Endothelial cell (in vitro differentiated cells): ENCODE measurements around the gene CDK14. TPM values are rescaled to one million over a fixed set of nuclear protein-coding genes. Genes with fewer than 3 reads are reported as not detected.

Experiments
- DNase-seq: peaks from one replicate; pipeline ENCODE4 v3.0.0; 2021; ENCODE audit warnings: low spot score
- H3K27ac Mint-ChIP-seq: one replicate; pipeline ENCODE4 v1.8.0; 2021; ENCODE audit warnings: mixed read lengths, inconsistent platforms; ENCODE audit not compliant: unreplicated experiment
- H3K27me3 Mint-ChIP-seq: one replicate; pipeline ENCODE4 v1.8.0; 2021; ENCODE audit warnings: mild to moderate bottlenecking, moderate library complexity, mixed read lengths, inconsistent platforms; ENCODE audit not compliant: unreplicated experiment
- H3K36me3 Mint-ChIP-seq: one replicate; pipeline ENCODE4 v1.8.0; 2021; ENCODE audit warnings: mild to moderate bottlenecking, low read depth, mixed read lengths, inconsistent platforms; ENCODE audit not compliant: unreplicated experiment
- H3K4me1 Mint-ChIP-seq: one replicate; pipeline ENCODE4 v1.8.0; 2021; ENCODE audit warnings: mild to moderate bottlenecking, mixed read lengths, inconsistent platforms; ENCODE audit not compliant: unreplicated experiment
- H3K4me3 Mint-ChIP-seq: one replicate; pipeline ENCODE4 v1.8.0; 2021; ENCODE audit warnings: mild to moderate bottlenecking, mixed read lengths, inconsistent platforms; ENCODE audit not compliant: unreplicated experiment
- H3K9me3 Mint-ChIP-seq: one replicate; pipeline ENCODE4 v1.8.0; 2021; ENCODE audit warnings: mixed read lengths, inconsistent platforms; ENCODE audit not compliant: unreplicated experiment
- total RNA-seq: library from RNA; stranded (reverse); fragmentation: NEBNext Ultra II Directional; extraction: Animal tissue kit (Norgen Biotek cat#: 25700); gene quantifications from one replicate; pipeline ENCODE4 v1.2.1, GENCODE V29; 2021; ENCODE audit not compliant: unreplicated experiment
- TF ChIP-seq, protein P1 (sequence below): fragments of 200-600 bp; sonication (generic); IDR thresholded peaks from one replicate; pipeline ENCODE4 v1.5.0; 2021; ENCODE audit warnings: antibody characterized with exemption; ENCODE audit not compliant: unreplicated experiment

The CDK14 gene
- total RNA-seq, 1 donor from 2014 or later: 30.2 TPM

DNA sequence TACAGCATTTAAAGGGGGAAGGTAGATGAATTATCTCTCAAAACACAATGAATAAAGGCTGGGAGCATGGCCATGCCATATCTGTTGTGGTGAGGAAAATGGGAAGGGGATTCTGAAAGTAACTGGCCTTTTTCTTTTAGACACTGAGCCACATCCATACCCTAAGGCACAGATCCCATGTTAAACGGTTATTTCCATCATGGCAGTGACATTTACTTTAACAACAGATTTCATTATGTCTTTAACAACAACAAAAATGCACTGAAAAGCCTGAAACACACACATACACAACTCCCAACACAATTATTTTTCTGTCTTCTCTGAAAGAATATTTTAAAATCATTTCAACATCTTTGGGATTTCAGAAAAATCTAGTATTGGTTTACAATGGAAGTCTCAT lies 492.0 kb downstream of the CDK14 start:
- H3K27me3 Mint-ChIP-seq: peaks cover 3% of the 10 kb centered on the region
- H3K9me3 Mint-ChIP-seq: no peaks in the 10 kb centered on the region
- H3K4me1 Mint-ChIP-seq: peaks cover 11% of the 10 kb centered on the region
- DNase-seq: no peak
- TF ChIP-seq, protein P1, sequence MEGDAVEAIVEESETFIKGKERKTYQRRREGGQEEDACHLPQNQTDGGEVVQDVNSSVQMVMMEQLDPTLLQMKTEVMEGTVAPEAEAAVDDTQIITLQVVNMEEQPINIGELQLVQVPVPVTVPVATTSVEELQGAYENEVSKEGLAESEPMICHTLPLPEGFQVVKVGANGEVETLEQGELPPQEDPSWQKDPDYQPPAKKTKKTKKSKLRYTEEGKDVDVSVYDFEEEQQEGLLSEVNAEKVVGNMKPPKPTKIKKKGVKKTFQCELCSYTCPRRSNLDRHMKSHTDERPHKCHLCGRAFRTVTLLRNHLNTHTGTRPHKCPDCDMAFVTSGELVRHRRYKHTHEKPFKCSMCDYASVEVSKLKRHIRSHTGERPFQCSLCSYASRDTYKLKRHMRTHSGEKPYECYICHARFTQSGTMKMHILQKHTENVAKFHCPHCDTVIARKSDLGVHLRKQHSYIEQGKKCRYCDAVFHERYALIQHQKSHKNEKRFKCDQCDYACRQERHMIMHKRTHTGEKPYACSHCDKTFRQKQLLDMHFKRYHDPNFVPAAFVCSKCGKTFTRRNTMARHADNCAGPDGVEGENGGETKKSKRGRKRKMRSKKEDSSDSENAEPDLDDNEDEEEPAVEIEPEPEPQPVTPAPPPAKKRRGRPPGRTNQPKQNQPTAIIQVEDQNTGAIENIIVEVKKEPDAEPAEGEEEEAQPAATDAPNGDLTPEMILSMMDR: no peak
- H3K36me3 Mint-ChIP-seq: no peaks in the 10 kb centered on the region
- no peak overlapping the region for H3K27ac Mint-ChIP-seq
- H3K4me3 Mint-ChIP-seq: no peak overlapping the region

DNA sequence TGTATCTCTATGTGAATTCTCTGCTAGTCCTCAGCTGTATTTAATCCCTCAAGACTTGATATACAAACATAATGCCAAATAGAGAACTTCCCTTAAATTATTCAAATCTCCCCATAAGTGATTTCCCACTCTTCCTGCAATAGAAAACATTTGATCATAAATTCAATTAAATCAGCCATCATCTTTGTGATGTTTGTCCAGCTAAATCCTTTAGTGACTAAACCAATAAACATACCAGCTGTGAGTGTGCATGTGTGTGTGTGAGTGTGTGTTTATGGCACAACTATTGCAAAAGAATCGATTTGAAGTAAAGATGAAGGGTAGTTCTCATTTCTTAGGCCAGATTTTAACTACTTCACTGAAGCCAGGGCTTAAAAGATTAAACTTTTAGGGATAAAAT lies 492.6 kb downstream of the CDK14 start:
- Mint-ChIP-seq H3K4me3 (no peak overlapping the region), H3K27me3 (peaks cover 3% of the 10 kb centered on the region), H3K4me1 (peaks cover 11% of the 10 kb centered on the region), H3K36me3 (no peaks in the 10 kb centered on the region), H3K27ac (no peak overlapping the region), H3K9me3 (no peaks in the 10 kb centered on the region)
- TF ChIP-seq, protein P1: no peak
- DNase-seq: no peak

DNA sequence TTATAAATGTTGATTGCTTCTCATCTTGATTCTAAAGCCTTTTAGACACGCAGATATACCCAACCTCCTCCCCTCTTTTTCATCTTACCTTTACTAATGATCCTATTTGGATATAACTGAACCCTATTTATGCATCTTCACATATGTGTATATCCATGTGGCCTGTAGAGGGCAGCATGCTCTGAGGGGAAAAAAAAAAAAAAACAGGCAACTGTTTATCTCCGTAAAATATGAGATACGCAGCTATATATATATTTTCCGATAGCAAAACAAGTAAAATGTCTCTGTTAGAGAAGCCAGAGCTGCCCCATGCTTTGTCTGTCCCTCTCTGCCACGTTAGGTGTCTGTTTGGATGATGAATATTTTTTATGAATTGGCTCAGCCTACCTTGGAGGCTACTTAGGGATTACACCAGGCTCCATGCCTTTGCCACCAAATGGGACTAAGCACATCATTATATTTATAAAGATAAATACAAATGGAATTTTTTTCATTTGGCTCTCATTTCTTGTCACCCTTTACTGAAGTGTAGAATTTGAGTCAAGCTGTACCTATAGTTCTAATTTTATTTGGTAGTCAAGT lies 493.4 kb downstream of the CDK14 start:
- Mint-ChIP-seq H3K9me3 (no peaks in the 10 kb centered on the region), H3K4me1 (peaks cover 10% of the 10 kb centered on the region), H3K36me3 (no peaks in the 10 kb centered on the region), H3K27ac (no peak overlapping the region), H3K27me3 (peaks cover 3% of the 10 kb centered on the region), H3K4me3 (no peak overlapping the region)
- no peak for DNase-seq
- TF ChIP-seq, protein P1: peak; percentile 85

DNA sequence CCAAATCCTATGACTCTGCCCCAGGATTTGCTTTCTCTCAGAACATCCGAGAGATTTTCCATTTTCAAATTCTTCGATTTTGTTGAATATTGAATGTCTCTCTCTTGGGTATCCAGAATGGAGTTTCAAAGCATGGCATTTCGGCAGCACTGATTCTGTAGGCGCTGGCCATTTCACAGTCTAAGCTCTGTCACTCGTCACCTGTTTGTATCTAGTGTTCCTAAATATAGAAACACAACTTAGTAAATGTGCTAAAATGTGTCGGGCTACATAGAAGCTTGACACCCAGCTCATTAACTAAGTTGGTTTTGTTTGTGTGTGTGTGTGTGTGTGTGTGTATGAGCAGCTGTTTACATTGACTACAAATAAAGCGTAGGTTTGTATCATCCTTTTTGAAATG lies 494.6 kb downstream of the CDK14 start:
- H3K4me1 Mint-ChIP-seq: peaks cover 3% of the 10 kb centered on the region
- no peak overlapping the region for H3K27ac Mint-ChIP-seq
- no peaks in the 10 kb centered on the region for H3K36me3 Mint-ChIP-seq
- H3K9me3 Mint-ChIP-seq: no peaks in the 10 kb centered on the region
- peaks cover 3% of the 10 kb centered on the region for H3K27me3 Mint-ChIP-seq
- H3K4me3 Mint-ChIP-seq: no peak overlapping the region
- TF ChIP-seq, protein P1: no peak
- no peak for DNase-seq

DNA sequence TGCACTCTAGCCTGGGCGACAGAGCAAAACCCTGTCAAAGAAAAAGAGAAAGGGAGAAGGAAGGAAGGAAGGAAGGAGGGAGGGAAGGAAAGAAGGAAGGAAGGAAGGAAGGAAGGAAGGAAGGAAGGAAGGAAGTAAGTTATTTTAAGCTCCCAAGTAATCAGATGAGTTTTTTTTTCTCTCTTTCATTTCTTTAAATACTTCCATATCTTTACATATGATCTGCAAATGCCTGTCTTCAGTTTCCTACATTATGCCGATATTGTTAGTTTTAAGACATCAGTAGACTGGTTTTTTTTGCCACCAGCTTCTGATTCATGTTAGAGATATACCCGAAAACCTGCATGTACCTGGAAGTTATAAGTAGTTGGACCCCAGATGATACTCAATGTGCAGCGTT lies 495.5 kb downstream of the CDK14 start:
- DNase-seq: no peak

More for the DNA sequence above, 495.5 kb downstream of the CDK14 start:
- Mint-ChIP-seq H3K4me3 (no peak overlapping the region), H3K27me3 (peaks cover 3% of the 10 kb centered on the region), H3K4me1 (no peaks in the 10 kb centered on the region), H3K27ac (no peak overlapping the region), H3K9me3 (no peaks in the 10 kb centered on the region), H3K36me3 (no peaks in the 10 kb centered on the region)
- TF ChIP-seq, protein P1: no peak
